NCI-H2196 (cell line): ENCODE data around the gene PIK3R6.

Experiments
- DNase-seq: peaks from one replicate; lab custom pipeline; 2025; ENCODE audit not compliant: unreplicated experiment; lab: John Stamatoyannopoulos, UW

PIK3R6 gene

DNA sequence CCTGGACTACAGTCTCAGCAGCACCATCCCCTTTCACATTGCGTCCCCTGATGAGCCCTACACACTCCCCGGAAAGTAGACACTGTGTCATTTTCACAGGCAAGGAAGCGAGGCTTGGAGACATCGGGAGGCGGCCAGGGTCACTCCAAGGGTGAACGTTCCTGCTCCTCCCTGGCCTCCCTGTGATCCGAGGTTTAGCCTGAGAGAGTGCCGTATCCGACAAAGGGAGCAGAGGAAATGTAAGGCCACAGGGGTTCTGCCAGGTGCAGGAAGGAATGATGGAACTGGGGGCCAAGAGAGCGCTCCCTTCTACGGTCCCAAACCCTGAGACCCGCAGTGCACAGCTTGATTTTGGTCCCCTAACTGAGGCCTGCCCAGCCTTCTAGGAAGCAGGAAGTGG, 8.0 kb upstream of the PIK3R6 start:
- DNase-seq, result no peak

DNA sequence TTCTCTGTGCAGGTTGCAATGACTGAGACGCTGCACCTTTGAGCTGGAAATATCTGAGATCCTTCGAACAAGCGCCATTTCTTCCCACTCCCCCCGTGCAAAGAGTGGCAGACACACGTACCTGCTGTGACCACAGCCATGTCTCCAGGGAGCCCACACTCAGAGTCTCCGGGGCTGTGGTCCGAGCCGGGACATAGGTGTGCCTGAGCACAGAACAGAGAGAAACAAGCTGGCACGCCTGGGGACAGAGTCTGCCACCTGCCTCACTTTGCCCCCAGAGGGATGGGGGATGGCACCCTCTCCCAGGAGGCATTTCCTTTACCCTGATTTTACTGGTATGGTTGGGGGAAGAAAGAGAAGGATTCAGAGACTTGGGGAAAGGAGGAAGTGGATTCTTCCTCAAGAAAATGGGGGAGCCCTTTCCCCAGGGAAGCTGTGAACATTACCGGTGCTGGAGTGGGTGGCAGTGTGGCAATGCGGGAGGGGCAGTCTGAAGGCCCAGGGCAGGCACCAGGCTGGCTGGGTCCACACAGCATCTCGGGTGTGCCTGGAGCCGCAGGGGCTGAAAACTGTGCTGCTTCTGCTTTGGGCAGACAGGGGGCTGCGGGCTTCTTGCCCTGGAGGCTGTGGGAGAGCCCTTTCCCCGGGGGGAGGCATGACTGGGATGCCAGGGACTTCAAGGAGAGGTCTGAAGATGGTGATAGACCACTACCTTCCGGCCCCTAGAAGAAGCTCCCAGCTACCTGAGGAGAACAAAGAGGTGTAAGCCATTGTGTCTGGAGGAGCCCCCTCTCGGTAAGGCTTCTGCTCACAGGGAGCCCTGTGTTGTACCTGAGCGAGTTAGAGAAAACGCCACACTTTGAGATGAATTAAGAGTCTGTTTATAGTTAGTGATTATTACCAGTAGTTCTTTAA, 6.6 kb upstream of the PIK3R6 start:
- DNase-seq, result no peak

DNA sequence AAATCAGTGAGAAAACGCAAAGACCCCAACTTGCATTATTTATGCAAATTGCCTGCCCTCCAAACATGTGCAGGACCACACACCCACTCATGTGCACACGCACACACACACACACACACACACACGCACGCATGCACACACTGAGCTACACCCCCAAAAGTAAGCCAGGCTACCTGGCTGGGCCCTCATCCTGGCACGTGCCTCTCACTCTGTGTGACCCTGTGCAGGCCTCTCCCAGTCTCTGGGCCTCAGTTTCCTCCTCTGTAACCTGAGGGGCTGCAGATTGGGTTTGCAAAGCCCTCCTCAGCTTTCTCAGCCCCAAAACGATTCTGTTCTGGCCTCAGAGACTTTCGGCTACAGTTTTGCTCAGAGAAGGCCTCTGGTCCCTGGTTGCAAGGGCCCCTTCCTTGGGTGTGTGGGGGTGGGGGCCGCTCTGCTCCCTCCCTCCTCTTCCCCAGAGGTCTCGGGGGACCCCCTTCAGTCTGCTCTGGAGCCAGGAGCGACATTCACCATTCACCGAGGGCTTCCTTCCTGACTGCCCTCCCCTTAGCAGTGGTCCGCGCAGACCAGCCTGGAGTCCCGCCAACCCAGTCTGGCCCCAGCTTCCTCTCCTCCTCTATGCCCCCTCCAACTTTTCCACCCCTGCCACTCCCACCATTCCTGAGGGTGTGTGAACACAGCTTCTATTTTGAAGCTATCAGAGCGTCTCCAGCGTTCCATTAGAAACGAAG, 5.4 kb upstream of the PIK3R6 start:
- DNase-seq, result no peak

DNA sequence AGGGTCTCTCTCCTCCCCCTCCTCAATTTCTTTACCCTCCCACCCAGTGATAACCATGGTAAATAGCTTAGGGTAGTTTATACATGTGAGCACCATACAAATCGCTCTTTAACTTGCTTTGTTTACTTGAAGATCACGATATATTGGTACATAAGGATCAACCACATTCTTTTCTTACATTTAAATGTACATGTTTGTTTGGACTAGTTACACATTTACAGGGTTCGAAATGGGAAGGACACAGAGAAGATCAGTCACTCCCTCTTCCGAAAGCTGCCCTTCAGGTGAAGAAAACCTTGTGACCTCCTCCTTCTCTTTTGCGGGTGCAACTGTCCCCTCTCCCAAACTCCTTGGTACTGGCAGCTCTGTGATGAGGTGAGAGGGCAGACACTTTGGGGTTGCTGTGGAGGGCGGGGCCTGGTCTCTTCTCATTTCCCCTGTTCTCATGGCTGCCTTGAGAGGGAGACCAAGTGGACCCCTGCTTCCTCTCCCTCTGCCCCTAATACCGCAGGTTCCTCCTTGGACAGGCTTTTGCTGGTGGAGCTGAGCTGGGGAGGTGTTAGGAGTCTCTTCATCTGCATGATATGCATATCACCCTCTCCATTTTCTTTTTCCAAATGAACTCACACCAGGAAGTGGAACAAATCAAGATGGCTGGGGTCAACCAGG, 4.7 kb upstream of the PIK3R6 start:
- DNase-seq, result no peak

DNA sequence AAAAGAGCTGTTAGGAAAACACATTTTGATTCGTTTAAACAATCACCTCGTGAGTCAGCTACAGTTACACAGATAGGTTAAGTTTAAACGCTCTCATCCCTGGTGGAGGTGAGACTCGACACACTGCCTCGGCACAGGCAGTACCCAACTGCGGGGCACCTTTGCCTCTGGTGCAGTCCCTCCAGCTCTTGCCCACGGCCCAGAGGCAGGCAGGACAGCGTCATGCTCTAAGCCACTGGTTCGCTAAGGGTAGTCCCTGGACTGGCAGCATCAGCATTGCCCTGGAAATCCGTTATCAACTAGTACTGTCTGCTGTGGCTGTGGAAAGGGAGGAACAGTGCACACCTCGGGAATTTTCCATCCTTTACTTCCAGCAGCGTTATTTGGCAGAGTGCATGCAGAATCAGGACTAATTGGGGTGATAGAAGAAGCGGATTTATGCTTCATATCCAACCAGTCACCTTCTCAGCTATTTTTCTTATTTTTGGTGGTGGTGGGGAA, 3.7 kb upstream of the PIK3R6 start:
- DNase-seq, result no peak

DNA sequence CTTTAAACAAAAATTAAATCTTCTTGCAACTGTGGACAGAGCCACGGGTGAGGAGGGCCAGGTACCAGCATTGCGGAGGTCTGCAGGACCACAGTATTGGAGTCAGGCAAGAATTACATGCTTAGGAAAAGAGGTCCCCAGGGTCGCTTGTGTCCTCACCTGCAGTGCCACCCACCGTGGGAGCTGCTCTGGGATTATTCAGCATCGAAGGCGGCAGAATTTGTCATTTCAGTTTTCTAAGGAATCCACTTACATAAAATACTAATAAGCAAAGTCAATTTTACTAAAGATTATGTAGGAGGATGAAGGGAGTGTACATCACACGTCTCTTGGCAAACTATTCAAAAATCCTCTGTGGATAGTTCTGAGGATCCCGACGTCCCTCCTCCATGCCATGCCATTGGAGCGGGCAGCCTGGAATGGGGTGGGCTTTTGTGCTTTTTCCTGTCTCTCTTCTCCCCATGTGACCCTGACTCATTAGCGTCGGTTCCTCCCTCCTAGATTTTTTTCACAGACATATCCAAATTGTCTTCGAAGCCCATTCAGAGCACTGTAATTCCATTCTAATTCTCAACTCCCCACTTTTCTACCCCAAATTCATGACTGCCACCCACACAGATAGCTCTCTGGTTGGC, 3.0 kb upstream of the PIK3R6 start:
- no peak for DNase-seq

DNA sequence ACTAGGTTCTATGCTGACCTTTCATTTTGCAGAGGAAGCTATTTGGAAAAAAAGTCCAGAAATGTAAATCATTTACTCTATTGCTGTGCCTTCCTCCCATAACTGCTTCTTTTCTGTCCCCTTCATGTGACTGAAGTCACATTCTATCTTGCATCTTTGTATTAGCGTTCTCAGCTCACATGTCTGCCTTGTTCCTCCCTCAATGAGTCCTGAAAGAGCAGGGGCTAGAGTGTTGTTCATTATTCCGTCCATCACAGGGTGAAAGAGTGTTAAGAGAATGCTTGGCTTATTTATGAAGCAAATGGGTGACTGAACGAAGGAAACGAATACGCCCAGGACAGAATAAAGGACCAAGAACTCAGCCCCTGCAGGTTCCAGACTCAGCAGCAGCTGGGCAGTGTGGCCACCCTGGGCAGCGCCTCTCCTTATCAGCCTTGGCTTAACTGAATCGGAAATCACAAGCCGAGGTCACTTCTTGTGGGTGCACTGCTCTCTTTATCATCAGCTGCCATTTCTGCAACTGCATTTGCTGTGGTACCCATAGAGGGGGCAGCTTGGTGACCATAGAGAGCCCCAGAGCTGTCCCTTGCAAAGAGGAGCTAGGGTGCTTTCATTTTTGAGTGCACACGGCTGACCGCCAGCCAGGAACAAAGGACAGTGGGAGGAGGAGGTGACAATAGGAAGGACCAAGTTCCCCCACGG, 1.8 kb upstream of the PIK3R6 start:
- DNase-seq, result no peak

DNA sequence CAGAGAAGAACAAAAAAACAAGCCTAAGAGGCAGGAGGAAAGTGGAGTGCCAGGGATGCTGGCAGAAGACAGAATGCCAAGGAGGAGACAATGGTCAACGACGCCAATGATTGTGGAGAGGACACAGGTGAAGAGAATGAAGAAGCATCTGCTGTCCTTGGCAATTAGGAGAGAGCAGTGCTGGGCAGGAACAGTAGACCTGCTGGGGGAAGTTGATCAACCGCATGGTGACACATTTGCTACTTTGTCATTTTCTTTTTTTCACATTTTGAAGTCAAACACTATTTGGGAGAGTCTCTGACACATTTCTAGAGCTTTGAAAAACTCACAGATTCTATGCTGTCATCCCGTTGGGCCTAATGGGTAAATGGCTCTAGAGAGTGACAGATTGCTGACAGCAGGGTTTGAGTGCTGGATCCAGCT, 1.1 kb upstream of the PIK3R6 start:
- DNase-seq, result no peak

DNA sequence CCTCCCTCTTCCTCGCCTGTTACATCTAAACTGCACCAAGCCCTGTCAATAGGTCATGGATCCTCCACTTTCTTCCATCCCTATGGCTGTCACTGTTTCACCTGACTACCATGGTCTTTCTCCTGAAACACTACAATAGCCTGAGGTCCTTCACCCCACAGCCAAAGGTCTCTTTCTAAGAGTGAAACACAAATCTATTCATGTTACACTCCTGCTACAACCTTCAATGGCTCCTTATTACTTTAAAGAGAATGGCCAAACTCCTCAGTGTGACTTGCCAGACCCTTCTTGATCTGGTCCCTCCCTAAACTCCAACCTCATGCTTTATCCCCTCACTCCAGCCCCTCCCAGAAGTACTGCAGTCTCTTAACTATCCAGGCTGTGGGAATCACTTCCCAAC, 618 bp upstream of the PIK3R6 start:
- DNase-seq, result no peak

DNA sequence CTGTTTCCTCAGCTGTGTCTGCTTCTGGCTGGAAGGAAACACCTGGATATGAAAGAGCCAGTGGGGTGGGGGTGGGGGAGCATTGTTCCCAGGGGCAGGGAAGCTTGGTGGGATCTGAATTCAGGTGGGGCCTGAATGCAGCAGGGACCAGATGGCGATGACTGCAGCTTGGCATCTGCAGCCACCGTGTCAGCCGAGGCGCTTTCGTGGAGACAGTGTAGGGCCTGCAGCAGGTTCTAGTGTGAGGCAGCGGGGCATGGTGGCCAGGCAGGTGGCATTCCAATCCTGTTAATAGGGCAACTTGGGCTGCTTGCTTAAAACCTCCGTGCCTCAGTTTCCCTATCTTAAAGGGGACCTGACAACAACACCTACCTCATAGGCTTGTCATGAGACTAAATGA, 1.7 kb downstream of the PIK3R6 start:
- DNase-seq, result no peak

DNA sequence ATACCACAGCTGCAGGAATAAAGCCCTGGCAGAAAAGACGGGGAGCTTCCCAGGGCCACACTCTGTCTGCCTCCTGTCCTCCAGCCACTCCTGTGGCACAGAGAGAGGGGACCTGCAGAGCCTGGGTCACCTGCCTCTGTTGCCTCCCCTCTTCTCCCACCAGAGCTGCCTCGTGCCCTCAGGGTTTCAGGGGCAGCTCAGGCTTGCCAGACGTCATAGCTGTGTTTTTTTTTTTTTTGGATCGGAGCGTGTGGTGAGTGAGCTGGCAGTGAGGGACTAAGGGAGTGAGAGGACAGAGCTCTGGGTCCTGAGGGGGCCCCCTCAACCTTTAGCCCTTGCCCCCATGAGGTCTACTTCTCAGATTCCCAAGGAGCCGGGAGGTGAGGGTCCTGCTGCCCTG, 2.1 kb downstream of the PIK3R6 start:
- DNase-seq, result no peak

DNA sequence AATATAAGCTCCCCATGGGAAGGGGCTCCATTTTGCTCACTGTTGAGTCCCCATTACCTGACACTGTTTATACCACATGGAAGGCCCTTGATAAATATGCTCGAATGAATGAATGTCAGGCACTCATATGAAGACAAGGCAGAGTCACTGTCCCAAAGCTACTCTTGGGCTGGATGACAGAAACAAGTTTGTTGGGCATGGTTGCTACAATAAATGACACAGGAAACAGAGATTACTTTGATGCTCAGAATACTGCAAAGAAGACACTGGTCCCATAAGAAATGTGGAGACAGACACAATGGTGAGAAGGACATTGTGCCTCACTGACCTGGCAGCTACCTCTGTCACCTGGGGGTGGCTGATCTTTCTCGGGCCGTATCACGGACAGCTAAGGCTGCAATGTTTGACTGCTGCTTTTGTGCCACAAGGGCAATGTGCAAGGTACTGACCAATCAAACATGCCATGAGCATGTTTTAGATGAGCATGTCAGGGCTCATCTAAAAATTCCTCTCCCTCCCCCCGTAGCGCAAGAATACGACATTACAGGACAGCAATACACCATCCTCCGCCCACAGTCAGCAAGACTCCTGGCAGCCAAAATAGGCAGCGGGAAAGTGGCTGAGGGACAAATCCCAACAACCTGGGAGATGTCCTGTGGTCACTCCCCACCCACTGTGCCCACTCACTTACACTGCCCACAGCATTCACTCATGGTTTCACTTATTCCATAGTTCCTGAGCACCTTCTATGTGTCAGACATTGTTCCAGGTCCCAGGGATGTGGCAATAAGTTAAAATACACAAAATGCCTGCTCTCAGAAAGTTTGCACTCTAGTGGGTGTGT, 5.0 kb downstream of the PIK3R6 start:
- DNase-seq, result no peak

DNA sequence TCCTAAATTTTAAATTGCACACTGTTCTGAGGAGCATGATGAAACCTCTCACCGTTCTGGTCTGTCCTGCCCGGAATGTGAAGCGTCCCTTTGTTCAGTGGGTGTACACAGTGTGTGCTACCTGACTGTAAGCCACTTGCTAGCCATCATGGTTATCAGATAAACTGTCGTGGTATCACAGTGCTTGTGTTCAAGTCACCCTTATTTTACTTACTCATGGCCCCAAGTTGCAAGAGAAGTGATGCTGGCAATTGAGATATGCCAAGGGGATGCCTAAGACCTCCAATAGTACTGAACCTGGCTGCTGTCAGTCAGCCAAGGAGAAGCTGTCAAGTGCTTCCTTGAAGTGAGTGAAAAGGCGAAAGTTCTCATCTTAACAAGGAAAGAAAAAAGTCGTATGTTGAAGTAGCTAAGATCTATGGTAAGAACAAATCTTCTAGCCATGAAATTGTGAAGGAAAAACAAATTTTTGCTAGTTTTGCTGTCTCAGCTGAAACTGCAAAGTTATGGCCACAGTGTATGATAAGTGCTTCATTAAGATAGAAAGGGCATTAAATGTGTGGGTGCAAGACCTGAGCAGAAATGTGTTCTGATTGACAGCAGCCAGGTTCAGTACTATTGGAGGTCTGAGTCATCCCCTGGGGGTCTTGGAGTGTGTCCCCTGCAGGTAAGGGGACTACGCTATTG, 5.8 kb downstream of the PIK3R6 start:
- no peak for DNase-seq

DNA sequence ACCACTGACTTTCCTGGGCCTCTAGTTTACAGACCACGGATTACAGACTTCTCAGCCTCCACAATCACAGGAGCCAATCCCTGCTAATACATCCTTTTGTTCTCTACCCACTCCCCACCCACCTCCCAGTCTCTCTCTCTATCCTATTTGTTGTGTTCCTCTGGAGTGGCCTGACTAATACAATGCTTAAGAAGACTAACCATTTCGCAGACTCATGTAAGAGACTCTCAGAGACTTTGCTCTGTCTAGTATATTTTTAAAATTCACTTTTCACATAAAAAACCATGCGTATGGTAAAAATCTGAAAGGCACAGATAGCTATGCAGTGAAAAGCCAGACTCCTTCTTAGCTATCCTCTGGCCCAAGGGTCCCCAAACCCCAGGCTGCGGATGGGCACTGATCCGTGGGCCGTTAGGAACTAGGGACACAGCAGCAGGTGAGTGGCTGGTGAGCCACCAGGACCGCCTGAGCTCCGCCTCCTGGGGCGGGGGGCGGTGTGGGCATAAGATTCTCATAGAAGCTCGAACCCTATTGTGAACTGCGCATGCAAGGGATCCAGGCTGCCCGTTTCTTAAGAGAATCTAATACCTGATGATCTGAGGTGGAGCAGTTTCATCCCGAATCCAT, 7.6 kb downstream of the PIK3R6 start:
- no peak for DNase-seq

DNA sequence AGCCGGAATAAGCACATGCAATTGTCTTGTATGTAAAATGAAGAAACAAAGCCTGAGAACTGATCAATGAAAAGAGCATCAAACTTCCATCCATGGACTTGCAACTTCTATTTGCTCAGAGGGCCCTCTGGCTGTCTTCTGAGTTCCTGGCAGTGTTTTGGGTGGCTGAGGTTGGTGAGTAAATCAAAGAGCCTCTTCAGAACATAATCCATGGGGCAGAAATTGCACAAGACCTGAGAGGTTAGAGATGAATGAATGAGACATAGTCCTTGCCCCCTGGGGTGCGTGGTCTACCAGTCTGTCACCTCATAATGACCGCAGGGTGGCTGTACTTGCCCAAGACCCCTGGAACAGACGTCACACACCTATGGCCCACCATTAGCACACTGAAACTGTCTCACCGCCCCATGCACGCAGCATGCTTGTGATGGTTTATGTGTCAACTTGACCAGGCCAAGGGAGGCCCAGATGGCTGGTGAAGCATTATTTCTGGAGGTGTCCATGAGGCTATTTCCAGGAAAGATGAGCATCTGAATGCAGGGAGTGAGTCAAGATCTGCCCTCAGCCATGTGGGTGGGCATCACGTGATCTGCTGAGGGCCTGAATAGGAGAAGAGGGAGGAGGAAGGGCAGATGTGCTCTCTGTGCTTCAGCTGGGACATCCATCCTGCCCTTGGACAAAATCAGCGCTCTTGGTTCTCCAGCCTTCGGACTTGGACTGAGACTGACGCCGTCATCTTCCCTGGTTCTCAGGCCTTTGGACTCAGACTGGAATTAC, 8.3 kb downstream of the PIK3R6 start:
- DNase-seq, result no peak

DNA sequence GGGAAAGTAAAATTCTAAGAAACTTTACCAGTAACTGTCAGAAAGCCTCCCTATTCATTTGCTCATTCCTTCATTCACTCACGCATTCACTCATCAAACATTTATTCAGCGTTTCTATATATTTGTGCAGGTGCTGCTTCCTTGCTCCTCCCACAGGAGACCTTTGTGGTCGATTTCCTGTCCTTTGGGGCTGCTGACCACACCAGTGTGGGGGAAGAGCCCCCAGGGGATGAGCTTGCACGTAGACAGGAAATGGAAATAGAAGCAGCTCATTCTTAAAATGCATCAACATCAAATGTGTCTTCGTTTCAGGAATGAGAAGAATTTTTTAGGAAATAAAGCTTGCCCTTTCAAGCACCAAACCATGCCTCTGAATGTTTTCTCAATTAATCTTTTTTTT, 9.6 kb downstream of the PIK3R6 start:
- no peak for DNase-seq

DNA sequence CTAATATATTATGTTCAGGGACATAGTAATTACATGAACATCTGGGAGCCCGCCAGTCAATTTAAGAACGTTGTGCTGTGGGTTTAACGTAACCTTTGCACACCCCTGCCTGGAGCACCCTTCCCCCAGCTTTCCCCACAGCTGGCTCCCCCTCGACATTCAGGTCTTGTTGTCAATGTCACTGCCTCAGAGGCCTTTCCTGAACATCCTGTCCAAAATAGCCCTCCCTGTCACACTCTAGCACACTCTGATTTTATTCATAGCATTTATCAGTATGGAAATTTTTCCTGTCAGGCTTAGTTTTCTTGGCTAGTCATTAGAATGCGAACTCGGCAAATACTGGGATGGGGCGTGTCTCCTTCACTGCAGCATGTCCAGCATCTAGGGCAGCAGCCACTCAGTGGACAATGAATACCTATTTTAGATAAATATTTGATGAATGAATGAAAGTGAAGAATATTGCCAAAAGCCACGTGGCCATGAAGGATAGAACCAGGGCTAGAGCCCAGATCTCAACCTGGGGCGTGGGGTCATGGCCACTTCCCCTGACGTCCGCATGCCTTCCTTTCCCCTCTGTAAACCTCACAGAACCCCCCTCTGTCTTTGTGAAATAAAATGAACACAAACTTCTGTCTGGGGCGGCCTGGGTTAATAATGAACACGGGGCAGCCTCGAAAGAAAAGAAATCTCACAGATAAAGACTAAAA, 10.5 kb downstream of the PIK3R6 start:
- DNase-seq, result no peak
